Germinal center (tissue), 1 donor: Measurements from ENCODE around the gene PCDHGA1.
"Not testable (repeated sequence)": the region's sequence is repeated elsewhere in the genome, so short reads cannot be mapped to it uniquely, and the experiment has no call there.

Experiments used
- DNase-seq: peaks from one replicate; pipeline ENCODE4 v3.0.0; 2012; ENCODE audit warnings: mixed read lengths, low spot score

Gene PCDHGA1

DNA sequence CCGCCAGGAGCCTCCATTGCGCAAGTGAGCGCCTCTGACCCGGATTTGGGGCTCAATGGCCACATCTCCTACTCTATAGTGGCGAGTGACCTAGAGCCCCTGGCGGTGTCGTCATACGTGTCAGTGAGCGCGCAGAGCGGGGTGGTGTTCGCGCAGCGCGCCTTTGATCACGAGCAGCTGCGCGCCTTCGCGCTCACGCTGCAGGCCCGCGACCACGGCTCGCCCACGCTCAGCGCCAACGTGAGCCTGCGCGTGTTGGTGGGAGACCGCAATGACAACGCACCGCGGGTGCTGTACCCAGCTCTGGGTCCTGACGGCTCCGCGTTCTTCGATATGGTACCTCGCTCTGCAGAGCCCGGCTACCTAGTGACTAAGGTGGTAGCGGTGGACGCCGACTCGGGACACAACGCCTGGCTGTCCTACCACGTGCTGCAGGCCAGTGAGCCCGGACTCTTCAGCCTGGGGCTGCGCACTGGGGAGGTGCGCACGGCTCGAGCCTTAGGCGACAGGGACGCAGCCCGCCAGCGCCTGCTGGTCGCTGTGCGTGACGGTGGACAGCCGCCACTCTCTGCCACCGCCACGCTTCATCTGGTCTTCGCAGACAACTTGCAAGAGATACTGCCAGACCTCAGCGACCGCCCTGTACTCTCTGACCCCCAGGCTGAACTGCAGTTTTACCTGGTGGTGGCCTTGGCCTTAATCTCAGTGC, 79.4 kb downstream of the PCDHGA1 start:
- DNase-seq: no peak

DNA sequence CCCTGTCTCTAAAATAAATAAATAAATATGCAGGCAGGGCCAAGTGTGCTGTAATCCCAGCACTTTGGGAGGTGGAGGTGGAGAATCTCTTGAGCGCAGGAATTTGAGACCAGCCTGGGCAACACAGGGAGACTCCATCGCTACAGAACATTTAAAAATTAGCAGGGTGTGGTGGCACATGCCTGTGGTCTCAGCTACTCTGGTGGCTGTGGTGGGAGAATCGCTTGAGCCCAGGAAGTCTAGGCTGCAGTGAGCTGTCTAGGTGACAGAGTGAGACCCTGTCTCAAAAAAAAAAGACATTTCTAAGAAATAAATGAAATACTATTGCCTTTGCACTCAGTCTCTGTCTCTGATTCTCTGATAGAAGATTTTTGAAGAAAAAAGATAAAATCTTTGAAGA, 81.3 kb downstream of the PCDHGA1 start:
- no peak for DNase-seq

DNA sequence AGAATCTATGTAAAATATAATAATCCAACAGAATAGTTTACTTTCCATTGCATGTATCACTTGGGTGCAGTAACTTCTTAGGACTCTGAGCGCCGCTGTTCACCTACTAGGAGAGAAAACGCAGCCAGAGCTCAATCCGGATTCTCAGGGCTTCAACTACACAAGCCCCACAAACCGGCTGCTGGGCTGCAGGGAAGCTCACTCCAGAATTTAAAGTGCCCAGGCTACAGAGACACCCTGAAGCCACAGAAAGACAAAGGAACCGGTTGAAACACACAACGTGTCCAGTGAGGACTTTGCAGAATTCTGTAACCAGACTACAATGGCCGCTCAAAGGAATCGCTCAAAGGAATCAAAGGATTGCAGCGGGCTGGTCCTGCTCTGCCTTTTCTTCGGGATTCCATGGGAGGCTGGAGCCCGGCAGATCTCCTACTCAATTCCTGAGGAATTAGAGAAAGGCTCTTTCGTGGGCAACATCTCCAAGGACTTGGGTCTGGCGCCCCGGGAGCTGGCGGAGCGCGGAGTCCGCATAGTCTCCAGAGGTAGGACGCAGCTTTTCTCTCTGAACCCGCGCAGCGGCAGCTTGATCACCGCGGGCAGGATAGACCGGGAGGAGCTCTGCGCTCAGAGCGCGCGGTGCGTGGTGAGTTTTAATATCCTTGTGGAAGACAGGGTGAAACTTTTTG, 82.7 kb downstream of the PCDHGA1 start, which contains the start of gene PCDHGA10:
Gene PCDHGA10, plus strand, starts transcription at position 134 of the 686 bp plus-strand sequence. Its CDS starts 189 bp downstream, at position 323.
- DNase-seq: peak; percentile 71

DNA sequence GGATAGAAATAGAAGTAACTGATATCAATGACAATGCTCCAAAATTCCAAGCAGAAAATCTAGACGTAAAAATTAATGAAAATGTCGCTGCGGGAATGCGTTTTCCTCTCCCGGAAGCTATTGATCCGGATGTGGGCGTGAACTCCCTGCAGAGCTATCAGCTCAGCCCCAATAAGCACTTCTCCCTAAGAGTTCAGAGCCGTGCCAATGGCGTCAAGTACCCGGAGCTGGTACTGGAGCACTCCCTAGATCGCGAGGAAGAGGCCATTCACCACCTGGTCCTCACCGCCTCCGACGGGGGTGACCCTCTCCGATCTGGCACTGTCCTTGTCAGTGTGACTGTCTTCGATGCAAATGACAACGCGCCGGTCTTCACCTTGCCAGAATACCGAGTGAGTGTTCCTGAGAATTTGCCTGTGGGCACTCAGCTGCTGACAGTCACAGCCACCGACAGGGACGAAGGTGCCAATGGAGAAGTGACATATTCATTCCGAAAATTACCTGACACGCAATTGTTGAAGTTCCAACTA, 83.3 kb downstream of the PCDHGA1 start:
- DNase-seq: no peak

DNA sequence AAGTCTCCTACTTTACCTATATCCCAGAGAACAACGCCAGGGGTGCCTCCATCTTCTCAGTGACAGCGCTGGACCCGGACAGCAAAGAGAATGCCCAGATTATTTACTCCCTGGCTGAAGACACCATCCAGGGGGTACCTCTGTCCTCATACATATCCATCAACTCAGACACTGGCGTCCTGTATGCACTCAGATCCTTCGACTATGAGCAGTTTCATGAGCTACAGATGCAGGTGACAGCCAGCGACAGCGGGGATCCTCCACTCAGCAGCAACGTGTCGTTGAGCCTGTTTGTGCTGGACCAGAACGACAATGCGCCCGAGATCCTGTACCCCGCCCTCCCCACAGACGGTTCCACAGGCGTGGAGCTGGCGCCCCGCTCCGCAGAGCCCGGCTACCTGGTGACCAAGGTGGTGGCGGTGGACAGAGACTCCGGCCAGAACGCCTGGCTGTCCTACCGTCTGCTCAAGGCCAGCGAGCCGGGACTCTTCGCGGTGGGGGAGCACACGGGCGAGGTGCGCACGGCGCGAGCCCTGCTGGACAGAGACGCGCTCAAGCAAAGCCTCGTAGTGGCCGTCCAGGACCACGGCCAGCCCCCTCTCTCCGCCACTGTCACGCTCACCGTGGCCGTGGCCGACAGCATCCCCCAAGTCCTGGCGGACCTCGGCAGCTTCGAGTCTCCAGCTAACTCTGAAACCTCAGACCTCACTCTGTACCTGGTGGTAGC, 84.4 kb downstream of the PCDHGA1 start:
- DNase-seq: not testable (repeated sequence)

DNA sequence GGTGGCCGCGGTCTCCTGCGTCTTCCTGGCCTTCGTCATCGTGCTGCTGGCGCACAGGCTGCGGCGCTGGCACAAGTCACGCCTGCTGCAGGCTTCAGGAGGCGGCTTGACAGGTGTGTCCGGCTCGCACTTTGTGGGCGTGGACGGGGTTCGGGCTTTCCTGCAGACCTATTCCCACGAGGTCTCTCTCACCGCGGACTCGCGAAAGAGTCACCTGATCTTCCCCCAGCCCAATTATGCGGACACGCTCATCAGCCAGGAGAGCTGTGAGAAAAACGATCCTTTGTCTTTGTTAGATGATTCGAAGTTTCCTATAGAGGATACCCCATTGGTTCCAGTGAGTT, 84.9 kb downstream of the PCDHGA1 start:
- not testable (repeated sequence) for DNase-seq

DNA sequence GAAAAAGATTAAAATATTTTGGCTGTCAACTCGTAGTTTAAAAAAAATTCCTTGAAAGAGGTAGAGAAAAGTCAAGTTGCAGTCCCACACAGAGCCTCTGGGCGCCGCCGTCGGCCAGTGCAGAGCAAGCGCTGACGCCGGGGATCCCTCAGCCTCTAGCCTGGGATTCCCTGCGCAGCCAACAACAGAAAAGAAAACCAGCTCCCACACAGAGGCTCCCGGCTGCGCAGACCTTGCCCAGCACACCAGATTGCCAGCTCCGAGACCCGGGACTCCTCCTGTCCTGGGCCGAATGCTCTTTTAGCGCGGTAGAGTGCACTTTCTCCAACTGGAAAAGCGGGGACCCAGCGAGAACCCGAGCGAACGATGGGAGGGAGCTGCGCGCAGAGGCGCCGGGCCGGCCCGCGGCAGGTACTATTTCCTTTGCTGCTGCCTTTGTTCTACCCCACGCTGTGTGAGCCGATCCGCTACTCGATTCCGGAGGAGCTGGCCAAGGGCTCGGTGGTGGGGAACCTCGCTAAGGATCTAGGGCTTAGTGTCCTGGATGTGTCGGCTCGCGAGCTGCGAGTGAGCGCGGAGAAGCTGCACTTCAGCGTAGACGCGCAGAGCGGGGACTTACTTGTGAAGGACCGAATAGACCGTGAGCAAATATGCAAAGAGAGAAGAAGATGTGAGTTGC, 87.3 kb downstream of the PCDHGA1 start, which contains the start of gene PCDHGB7:
Gene PCDHGB7, plus strand, starts transcription at position 184 of the 679 bp plus-strand sequence. Its CDS starts 183 bp downstream, at position 367.
- peak; percentile 57 for DNase-seq

DNA sequence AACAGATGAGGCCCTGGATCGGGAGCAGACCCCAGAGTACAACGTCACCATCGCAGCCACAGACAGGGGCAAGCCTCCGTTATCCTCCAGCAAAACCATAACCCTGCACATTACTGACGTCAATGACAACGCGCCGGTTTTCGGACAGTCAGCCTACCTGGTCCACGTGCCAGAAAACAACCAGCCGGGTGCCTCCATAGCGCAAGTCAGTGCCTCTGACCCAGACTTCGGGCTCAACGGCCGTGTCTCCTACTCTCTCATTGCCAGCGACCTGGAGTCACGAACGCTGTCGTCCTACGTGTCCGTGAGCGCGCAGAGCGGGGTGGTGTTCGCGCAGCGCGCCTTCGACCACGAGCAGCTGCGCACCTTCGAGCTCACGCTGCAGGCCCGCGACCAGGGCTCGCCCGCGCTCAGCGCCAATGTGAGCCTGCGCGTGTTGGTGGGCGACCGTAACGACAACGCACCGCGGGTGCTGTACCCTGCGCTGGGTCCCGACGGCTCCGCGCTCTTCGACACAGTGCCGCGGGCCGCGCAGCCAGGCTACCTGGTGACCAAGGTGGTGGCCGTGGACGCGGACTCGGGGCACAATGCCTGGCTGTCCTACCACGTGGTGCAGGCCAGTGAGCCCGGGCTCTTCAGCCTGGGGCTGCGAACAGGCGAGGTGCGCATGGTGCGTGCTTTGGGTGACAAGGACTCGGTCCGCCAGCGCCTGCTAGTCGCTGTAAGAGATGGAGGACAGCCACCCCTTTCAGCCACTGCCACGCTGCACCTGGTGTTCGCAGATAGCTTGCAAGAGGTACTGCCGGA, 89.0 kb downstream of the PCDHGA1 start:
- no peak for DNase-seq

DNA sequence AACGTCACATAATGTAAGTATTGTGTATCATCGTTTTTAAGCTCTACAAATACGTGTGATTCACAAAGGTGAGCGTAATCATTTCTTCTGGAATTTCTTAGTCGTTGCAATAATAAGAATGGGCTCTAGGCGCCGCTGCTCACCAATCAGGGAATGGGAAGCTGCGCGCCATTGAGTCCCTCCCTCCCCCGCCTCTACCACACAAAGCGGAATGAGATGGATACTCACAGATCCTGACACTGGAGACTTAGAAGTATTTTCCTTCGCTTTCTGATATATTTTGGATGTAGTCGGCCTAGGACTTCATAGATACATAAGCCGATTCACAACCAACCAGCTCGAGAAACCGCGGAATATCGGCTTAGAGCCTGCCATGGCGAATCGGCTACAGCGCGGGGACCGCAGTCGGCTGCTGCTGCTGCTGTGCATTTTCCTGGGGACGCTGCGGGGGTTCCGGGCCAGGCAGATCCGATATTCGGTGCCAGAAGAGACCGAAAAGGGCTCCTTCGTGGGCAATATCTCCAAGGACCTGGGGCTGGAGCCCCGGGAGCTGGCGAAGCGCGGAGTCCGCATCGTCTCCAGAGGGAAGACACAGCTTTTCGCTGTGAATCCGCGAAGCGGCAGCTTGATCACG, 90.7 kb downstream of the PCDHGA1 start, which contains the start of gene PCDHGA11:
Gene PCDHGA11, plus strand, starts transcription at position 197 of the 634 bp plus-strand sequence. Its CDS starts 177 bp downstream, at position 374.
- DNase-seq: peak; percentile 66

DNA sequence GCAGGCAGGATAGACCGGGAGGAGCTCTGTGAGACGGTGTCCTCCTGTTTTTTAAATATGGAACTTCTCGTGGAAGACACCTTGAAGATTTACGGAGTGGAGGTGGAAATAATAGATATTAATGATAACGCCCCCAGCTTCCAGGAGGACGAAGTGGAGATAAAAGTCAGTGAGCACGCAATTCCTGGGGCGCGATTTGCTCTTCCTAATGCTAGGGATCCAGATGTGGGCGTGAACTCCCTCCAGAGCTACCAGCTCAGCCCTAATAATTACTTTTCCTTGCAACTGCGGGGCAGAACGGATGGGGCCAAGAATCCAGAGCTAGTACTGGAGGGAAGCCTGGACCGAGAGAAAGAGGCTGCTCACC, 91.2 kb downstream of the PCDHGA1 start:
- no peak for DNase-seq

DNA sequence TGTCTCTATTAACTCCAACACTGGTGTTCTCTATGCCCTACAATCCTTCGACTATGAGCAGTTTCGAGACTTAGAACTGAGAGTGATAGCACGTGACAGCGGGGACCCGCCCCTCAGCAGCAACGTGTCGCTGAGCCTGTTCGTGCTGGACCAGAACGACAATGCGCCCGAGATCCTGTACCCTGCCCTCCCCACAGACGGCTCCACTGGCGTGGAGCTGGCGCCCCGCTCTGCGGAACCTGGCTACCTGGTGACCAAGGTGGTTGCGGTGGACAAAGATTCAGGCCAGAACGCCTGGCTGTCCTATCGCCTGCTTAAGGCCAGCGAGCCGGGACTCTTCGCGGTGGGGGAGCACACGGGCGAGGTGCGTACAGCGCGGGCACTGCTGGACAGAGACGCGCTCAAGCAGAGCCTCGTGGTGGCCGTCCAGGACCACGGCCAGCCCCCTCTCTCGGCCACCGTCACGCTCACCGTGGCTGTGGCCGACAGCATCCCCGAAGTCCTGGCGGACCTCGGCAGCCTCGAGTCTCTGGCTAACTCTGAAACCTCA, 92.5 kb downstream of the PCDHGA1 start:
- no peak for DNase-seq

DNA sequence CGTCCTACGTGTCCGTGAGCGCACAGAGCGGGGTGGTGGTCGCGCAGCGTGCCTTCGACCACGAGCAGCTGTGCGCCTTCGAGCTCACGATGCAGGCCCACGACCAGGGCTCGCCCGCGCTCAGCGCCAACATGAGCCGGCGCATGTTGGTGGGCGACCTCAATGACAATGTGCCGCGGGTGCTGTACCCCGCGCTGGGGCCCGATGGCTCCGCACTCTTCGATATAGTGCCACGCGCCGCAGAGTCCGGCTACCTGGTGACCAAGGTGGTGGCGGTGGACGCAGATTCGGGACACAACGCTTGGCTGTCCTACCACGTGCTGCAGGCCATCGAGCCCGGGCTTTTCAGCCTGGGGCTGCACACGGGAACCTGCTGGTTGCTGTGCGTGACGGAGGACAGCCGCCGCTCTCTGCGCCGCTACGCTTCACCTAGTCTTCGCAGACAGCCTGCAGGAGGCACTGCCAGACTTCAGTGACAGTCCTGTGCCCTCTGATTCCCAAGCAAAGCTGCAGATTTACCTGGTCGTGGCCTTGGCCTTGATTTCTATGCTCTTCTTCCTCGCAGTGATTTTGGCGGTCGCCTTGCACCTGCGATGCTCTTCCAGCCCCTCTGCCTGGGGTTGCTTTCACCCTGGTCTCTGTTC, 97.6 kb downstream of the PCDHGA1 start:
- DNase-seq: no peak

DNA sequence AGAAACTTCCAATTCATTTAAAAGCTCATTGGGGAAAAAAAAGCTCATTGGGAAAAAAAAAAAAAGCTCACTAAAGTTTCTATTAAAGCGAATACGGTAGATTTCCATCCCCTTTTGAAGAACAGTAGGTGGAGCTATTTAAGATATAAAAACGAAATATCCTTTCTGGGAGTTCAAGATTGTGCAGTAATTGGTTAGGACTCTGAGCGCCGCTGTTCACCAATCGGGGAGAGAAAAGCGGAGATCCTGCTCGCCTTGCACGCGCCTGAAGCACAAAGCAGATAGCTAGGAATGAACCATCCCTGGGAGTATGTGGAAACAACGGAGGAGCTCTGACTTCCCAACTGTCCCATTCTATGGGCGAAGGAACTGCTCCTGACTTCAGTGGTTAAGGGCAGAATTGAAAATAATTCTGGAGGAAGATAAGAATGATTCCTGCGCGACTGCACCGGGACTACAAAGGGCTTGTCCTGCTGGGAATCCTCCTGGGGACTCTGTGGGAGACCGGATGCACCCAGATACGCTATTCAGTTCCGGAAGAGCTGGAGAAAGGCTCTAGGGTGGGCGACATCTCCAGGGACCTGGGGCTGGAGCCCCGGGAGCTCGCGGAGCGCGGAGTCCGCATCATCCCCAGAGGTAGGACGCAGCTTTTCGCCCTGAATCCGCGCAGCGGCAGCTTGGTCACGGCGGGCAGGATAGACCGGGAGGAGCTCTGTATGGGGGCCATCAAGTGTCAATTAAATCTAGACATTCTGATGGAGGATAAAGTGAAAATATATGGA, 100.2 kb downstream of the PCDHGA1 start, which contains the start of gene PCDHGA12:
Gene PCDHGA12, plus strand, starts transcription at position 176 of the 782 bp plus-strand sequence. Its CDS starts 253 bp downstream, at position 429.
- peak; percentile 87 for DNase-seq

DNA sequence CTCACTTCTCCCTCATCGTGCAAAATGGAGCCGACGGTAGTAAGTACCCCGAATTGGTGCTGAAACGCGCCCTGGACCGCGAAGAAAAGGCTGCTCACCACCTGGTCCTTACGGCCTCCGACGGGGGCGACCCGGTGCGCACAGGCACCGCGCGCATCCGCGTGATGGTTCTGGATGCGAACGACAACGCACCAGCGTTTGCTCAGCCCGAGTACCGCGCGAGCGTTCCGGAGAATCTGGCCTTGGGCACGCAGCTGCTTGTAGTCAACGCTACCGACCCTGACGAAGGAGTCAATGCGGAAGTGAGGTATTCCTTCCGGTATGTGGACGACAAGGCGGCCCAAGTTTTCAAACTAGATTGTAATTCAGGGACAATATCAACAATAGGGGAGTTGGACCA, 101.0 kb downstream of the PCDHGA1 start:
- peak; percentile 67 for DNase-seq

DNA sequence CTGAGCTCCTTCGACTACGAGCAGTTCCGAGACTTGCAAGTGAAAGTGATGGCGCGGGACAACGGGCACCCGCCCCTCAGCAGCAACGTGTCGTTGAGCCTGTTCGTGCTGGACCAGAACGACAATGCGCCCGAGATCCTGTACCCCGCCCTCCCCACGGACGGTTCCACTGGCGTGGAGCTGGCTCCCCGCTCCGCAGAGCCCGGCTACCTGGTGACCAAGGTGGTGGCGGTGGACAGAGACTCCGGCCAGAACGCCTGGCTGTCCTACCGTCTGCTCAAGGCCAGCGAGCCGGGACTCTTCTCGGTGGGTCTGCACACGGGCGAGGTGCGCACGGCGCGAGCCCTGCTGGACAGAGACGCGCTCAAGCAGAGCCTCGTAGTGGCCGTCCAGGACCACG, 102.0 kb downstream of the PCDHGA1 start:
- not testable (repeated sequence) for DNase-seq

DNA sequence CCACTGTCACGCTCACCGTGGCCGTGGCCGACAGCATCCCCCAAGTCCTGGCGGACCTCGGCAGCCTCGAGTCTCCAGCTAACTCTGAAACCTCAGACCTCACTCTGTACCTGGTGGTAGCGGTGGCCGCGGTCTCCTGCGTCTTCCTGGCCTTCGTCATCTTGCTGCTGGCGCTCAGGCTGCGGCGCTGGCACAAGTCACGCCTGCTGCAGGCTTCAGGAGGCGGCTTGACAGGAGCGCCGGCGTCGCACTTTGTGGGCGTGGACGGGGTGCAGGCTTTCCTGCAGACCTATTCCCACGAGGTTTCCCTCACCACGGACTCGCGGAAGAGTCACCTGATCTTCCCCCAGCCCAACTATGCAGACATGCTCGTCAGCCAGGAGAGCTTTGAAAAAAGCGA, 102.4 kb downstream of the PCDHGA1 start:
- DNase-seq: not testable (repeated sequence)

DNA sequence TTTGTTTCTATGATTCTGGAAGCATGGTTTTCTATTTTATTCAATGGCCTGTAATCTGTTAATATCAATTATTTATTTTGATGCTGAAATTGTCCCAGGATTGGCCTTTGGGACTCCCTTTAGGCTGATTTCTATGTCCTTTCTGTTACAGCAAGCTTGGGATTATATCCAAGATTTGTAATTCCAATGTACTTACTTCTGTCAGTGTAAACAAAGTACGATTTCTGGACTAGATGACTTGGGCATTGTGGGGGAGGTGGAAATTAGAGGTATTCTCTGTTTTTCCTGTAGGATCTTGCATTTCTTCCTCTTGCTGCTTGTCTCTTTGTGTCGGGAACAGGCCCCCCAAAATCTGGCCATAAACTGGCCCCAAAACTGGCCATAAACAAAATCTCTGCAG, 103.7 kb downstream of the PCDHGA1 start:
- no peak for DNase-seq

DNA sequence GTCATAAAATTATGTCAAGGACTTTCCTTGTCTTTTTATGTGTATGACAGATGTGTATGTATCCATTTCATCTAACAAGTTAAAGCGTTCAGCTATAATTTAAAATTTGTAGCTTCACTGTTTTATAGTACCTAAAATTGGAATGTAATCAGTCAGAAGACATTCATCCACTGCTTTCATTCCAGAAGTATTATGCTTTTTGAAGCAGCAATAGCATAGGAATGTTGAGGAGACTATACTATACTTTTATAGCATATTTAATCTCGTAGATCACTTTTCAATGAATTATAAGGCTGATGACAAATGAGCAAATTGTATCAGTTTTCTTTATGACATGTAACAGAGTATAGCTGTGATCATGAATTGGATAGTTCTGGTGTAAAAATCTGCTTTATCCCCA, 106.9 kb downstream of the PCDHGA1 start:
- DNase-seq: no peak
